Smooth muscle cell (in vitro differentiated cells): ENCODE results near the gene ORM1. TPM values are rescaled to one million over a fixed set of nuclear protein-coding genes. Genes with fewer than 3 reads are reported as not detected.

Experiments
- DNase-seq: peaks from one replicate; lab custom pipeline; 2025; ENCODE audit not compliant: unreplicated experiment; lab: John Stamatoyannopoulos, UW
- H2AFZ ChIP-seq: fragments of 200-600 bp; sonication (generic); 2 replicates; pipeline ENCODE4 v1.6.0; 2016; ENCODE audit warnings: antibody characterized with exemption, low read depth, mild to moderate bottlenecking
- H3F3A ChIP-seq: fragments of 200-600 bp; sonication (generic); 2 replicates; pipeline ENCODE4 v1.6.0; 2017; ENCODE audit warnings: antibody characterized with exemption, low read depth
- H3K27ac ChIP-seq: fragments of 200-600 bp; sonication (generic); 2 replicates; pipeline ENCODE4 v1.5.1; 2016; ENCODE audit warnings: low read depth, mild to moderate bottlenecking
- H3K27me3 ChIP-seq: fragments of 200-600 bp; sonication (generic); 2 replicates; pipeline ENCODE4 v1.6.1; 2016; ENCODE audit warnings: low read depth, mild to moderate bottlenecking
- H3K36me3 ChIP-seq: fragments of 200-600 bp; sonication (generic); 2 replicates; pipeline ENCODE4 v1.5.1; 2016; ENCODE audit warnings: low read depth
- H3K4me1 ChIP-seq: fragments of 200-600 bp; sonication (generic); 2 replicates; pipeline ENCODE4 v1.5.1; 2016; ENCODE audit warnings: low read depth
- H3K4me2 ChIP-seq: fragments of 200-600 bp; sonication (generic); 2 replicates; pipeline ENCODE4 v1.6.0; 2016; ENCODE audit warnings: mild to moderate bottlenecking
- H3K4me3 ChIP-seq: fragments of 200-600 bp; sonication (generic); 2 replicates; pipeline ENCODE4 v1.5.1; 2016; ENCODE audit warnings: mild to moderate bottlenecking
- H3K79me2 ChIP-seq: fragments of 200-600 bp; sonication (generic); 2 replicates; pipeline ENCODE4 v1.6.0; 2016; ENCODE audit warnings: low read depth, mild to moderate bottlenecking
- H3K9ac ChIP-seq: fragments of 200-600 bp; sonication (generic); 2 replicates; pipeline ENCODE4 v1.6.0; 2016; ENCODE audit warnings: low read depth
- H3K9me3 ChIP-seq: fragments of 200-600 bp; sonication (generic); replicated peaks from 2 replicates; pipeline ENCODE4 v1.5.1; 2016; ENCODE audit warnings: low read depth
- H4K20me1 ChIP-seq: fragments of 200-600 bp; sonication (generic); 2 replicates; pipeline ENCODE4 v1.6.0; 2016; ENCODE audit warnings: low read depth
- CTCF ChIP-seq: fragments of 200-600 bp; sonication (generic); IDR thresholded peaks from 2 replicates; pipeline ENCODE4 v1.5.1; 2017; ENCODE audit warnings: borderline replicate concordance, mild to moderate bottlenecking, antibody characterized with exemption; ENCODE audit not compliant: insufficient read depth, poor library complexity, severe bottlenecking
- WGBS: methylation state at CpG from one replicate; pipeline ENCODE4 v1.1.7; 2016; ENCODE audit warnings: low lambda C conversion rate; 5-methylcytosine and 5-hydroxymethylcytosine counted together
- polyA plus RNA-seq: library from polyadenylated mRNA; unstranded; fragments of >200 nt; fragmentation: Nextera tagmentation; extraction: Ambion mirVana; gene quantifications from 2 replicates; pipeline ENCODE4 v1.2.1, GENCODE V29; 2016
- total RNA-seq: library from RNA; depleted of rRNA; stranded (reverse); fragments of >200 nt; gene quantifications from 2 replicates; pipeline ENCODE4 v1.2.3, GENCODE V29; 2014

Gene ORM1
- total and polyA plus RNA-seq, 2 experiments from 2014 or later, result 0.74 TPM; not detected in 1

GRCh38 chr9:114375386-114376175, 52.7 kb downstream of the ORM1 start:
- DNase-seq, result no peak

More at GRCh38 chr9:114375386-114376175, 52.7 kb downstream of the ORM1 start:
- TF ChIP-seq CTCF, result no peak
- Histone ChIP-seq H2AFZ (no peak overlapping the region), H4K20me1 (peaks cover 8% of the 10 kb centered on the region), H3K9me3 (no peaks in the 10 kb centered on the region), H3F3A (no peaks in the 10 kb centered on the region), H3K4me1 (no peaks in the 10 kb centered on the region), H3K4me3 (no peak overlapping the region), H3K79me2 (peaks cover 3% of the 10 kb centered on the region), H3K9ac (no peak overlapping the region), H3K36me3 (no peaks in the 10 kb centered on the region), H3K27ac (no peak overlapping the region), H3K27me3 (no peaks in the 10 kb centered on the region), H3K4me2 (no peak overlapping the region)
- WGBS, result 94% methylated on average over 8 of the region's 9 CpGs

Other genes starting within 250 kb of the ORM1 start
- not detected in 2 replicates for gene AMBP, start 244.8 kb upstream of the ORM1 start, total RNA-seq
- gene AMBP, start 244.8 kb upstream of the ORM1 start, polyA plus RNA-seq, result 0.35 and 0.46 TPM in 2 replicates
- 0.09 TPM in 1 of 2 replicates, not detected in the other for gene KIF12, start 223.8 kb upstream of the ORM1 start, total RNA-seq
- gene KIF12, start 223.8 kb upstream of the ORM1 start, polyA plus RNA-seq, result 0.21 TPM in 1 of 2 replicates, not detected in the other
- gene COL27A1, start 167.6 kb upstream of the ORM1 start, total RNA-seq, result 18.1 and 20.7 TPM in 2 replicates
- 19.9 and 33.5 TPM in 2 replicates for gene COL27A1, start 167.6 kb upstream of the ORM1 start, polyA plus RNA-seq
- gene ORM2, start 6.8 kb downstream of the ORM1 start, total RNA-seq, result 0.27 TPM in 1 of 2 replicates, not detected in the other
- not detected in 2 replicates for gene ORM2, start 6.8 kb downstream of the ORM1 start, polyA plus RNA-seq
- gene AKNA, start 64.9 kb downstream of the ORM1 start, total RNA-seq, result 3.0 and 4.7 TPM in 2 replicates
- 2.8 and 3.2 TPM in 2 replicates for gene AKNA, start 64.9 kb downstream of the ORM1 start, polyA plus RNA-seq
- gene WHRN, start 182.4 kb downstream of the ORM1 start, total RNA-seq, result 2.9 and 3.6 TPM in 2 replicates
- 11.9 and 12.9 TPM in 2 replicates for gene WHRN, start 182.4 kb downstream of the ORM1 start, polyA plus RNA-seq